Stomach (tissue), 4 donors: ENCODE measurements around the gene ZNG1F.
"Not testable (repeated sequence)": the region's sequence is repeated elsewhere in the genome, so short reads cannot be mapped to it uniquely, and the experiment has no call there.

Experiments used
- CTCF ChIP-seq, 7 experiments: fragments of 450-650 bp in 4 of 7; fragments of 200-600 bp in 3 of 7; sonication (generic) in 3 of 7; IDR thresholded peaks; one replicate each; pipeline ENCODE4 v1.5.1; 2016 to 2019; ENCODE audit warnings: antibody characterized with exemption in 7 of 7, control low read depth in 2 of 7, mild to moderate bottlenecking in 1 of 7
- EP300 ChIP-seq: sonication (generic); formaldehyde crosslinking; IDR thresholded peaks from one replicate; pipeline ENCODE4 v1.6.1; 2017; ENCODE audit warnings: antibody characterized with exemption
- POLR2A ChIP-seq, 4 donors: fragments of 450-650 bp; IDR thresholded peaks; one replicate each; pipeline ENCODE4 v1.6.1; 2016; ENCODE audit warnings: antibody characterized with exemption in 4 of 4, control low read depth in 2 of 4, mild to moderate bottlenecking in 1 of 4, moderate library complexity in 1 of 4

- not testable (repeated sequence) for TF ChIP-seq CTCF (IDR thresholded peaks at IDR 0.05); EP300; POLR2A (IDR thresholded peaks at IDR 0.05)
These were observed 678 bp downstream of the ZNG1F start for GRCh38 chr9:41188439-41188838.
